Upper lobe of right lung (tissue), 1 donor: ENCODE results near the gene FCRL3. TPM values are rescaled to one million over a fixed set of nuclear protein-coding genes. Genes with fewer than 3 reads are reported as not detected.

ENCODE experiments used
- ATAC-seq: fragments of 200-7000 bp; cut with Tn5 transposase; one replicate; pipeline ENCODE4 v1.9.1; 2020; ENCODE audit warnings: mild to moderate bottlenecking, moderate library complexity
- DNase-seq: peaks from one replicate; pipeline ENCODE4 v3.0.0-alpha.2; 2020
- H3K27ac ChIP-seq: fragments of 200-600 bp; one replicate; pipeline ENCODE4 v1.8.0; 2022
- H3K27me3 ChIP-seq: fragments of 200-600 bp; one replicate; pipeline ENCODE4 v1.8.0; 2022; ENCODE audit warnings: mild to moderate bottlenecking
- H3K36me3 ChIP-seq: fragments of 200-600 bp; one replicate; pipeline ENCODE4 v1.8.0; 2022
- H3K4me1 ChIP-seq: fragments of 200-600 bp; one replicate; pipeline ENCODE4 v1.8.0; 2022
- H3K4me3 ChIP-seq: fragments of 200-600 bp; one replicate; pipeline ENCODE4 v1.8.0; 2022; ENCODE audit warnings: mild to moderate bottlenecking
- H3K9me3 ChIP-seq: fragments of 200-600 bp; one replicate; pipeline ENCODE4 v1.8.0; 2022
- CTCF ChIP-seq: fragments of 200-600 bp; IDR thresholded peaks from one replicate; pipeline ENCODE4 v1.8.0; 2022; ENCODE audit warnings: antibody characterized with exemption
- intact Hi-C: fragments of 100-400 bp; cut with DNase I; formaldehyde crosslinking; loops from one replicate; pipeline ENCODE4 v1.11.0; 2022
- total RNA-seq: library from RNA; stranded (reverse); fragmentation: NEBNext Ultra II Directional; extraction: Animal tissue kit (Norgen Biotek cat#: 25700); gene quantifications from one replicate; pipeline ENCODE4 v1.2.1, GENCODE V29; 2021
- donor health status: DM: no; HTN: yes; CAD: no; lungs with severe emphysema.

FCRL3 gene
- total RNA-seq, 1 donor from 2014 or later: 0.67 TPM

- ATAC-seq: peak; percentile 76
- intact Hi-C loops: no loop called here
- TF ChIP-seq CTCF: no peak
These were observed 47.6 kb downstream of the FCRL3 start for GRCh38 chr1:157652859-157653493.

GRCh38 chr1:157648317-157648716 lies 52.3 kb downstream of the FCRL3 start:
- Histone ChIP-seq H3K9me3 (no peaks in the 10 kb centered on the region), H3K27ac (no peak overlapping the region), H3K4me3 (no peak overlapping the region), H3K4me1 (no peaks in the 10 kb centered on the region), H3K27me3 (no peaks in the 10 kb centered on the region), H3K36me3 (no peaks in the 10 kb centered on the region)
- no peak for ATAC-seq
- TF ChIP-seq CTCF: no peak
- intact Hi-C loops: no loop called here
- DNase-seq: no peak

More at GRCh38 chr1:157652859-157653493, 47.6 kb downstream of the FCRL3 start:
- H3K9me3 ChIP-seq: no peaks in the 10 kb centered on the region
- H3K4me3 ChIP-seq: no peak overlapping the region
- H3K27ac ChIP-seq: no peak overlapping the region
- H3K4me1 ChIP-seq: no peaks in the 10 kb centered on the region
- peaks cover 4% of the 10 kb centered on the region for H3K27me3 ChIP-seq
- H3K36me3 ChIP-seq: no peaks in the 10 kb centered on the region
- no peak for DNase-seq

- Histone ChIP-seq H3K4me3 (no peak overlapping the region), H3K4me1 (no peaks in the 10 kb centered on the region), H3K27me3 (no peaks in the 10 kb centered on the region), H3K9me3 (no peaks in the 10 kb centered on the region), H3K27ac (no peak overlapping the region), H3K36me3 (no peaks in the 10 kb centered on the region)
- intact Hi-C loops: no loop called here
- no peak for DNase-seq
- no peak for TF ChIP-seq CTCF
- ATAC-seq: peak; percentile 43
These were observed 54.4 kb downstream of the FCRL3 start for GRCh38 chr1:157646144-157646543.

GRCh38 chr1:157641177-157641576 lies 59.4 kb downstream of the FCRL3 start:
- no peak overlapping the region for H3K27ac ChIP-seq
- H3K9me3 ChIP-seq: no peaks in the 10 kb centered on the region
- no peak for DNase-seq
- TF ChIP-seq CTCF: no peak
- H3K4me3 ChIP-seq: no peak overlapping the region
- H3K36me3 ChIP-seq: no peaks in the 10 kb centered on the region
- no peak for ATAC-seq
- intact Hi-C loops: no loop called here
- H3K4me1 ChIP-seq: no peaks in the 10 kb centered on the region
- H3K27me3 ChIP-seq: no peaks in the 10 kb centered on the region

- Histone ChIP-seq H3K27me3 (no peaks in the 10 kb centered on the region), H3K4me3 (no peak overlapping the region), H3K4me1 (no peaks in the 10 kb centered on the region), H3K27ac (no peak overlapping the region), H3K36me3 (no peaks in the 10 kb centered on the region), H3K9me3 (no peaks in the 10 kb centered on the region)
- ATAC-seq (peak; percentile 59), DNase-seq (no peak)
- intact Hi-C loops: no loop called here
- TF ChIP-seq CTCF: no peak
These were observed 60.8 kb downstream of the FCRL3 start for GRCh38 chr1:157639800-157640199.

GRCh38 chr1:157628773-157629172 lies 71.8 kb downstream of the FCRL3 start:
- H3K4me3 ChIP-seq: no peak overlapping the region
- H3K36me3 ChIP-seq: no peaks in the 10 kb centered on the region
- H3K9me3 ChIP-seq: no peaks in the 10 kb centered on the region
- H3K4me1 ChIP-seq: no peaks in the 10 kb centered on the region
- DNase-seq: no peak
- no peak for ATAC-seq
- intact Hi-C loops: no loop called here
- peaks cover 6% of the 10 kb centered on the region for H3K27me3 ChIP-seq
- no peak for TF ChIP-seq CTCF
- no peak overlapping the region for H3K27ac ChIP-seq
